ENCODE measurements around the gene SNED1.
"Not testable (repeated sequence)": the region's sequence is repeated elsewhere in the genome, so short reads cannot be mapped to it uniquely, and the experiment has no call there.

Gene SNED1

GRCh38 chr2:241087420-241088268 lies 89.2 kb downstream of the SNED1 start:
- DNase-seq = no peak
- H3K27ac ChIP-seq (ENCODE audit: insufficient read depth, low read length, poor library complexity, severe bottlenecking) = no peak overlapping the region
- H3K4me1 ChIP-seq (ENCODE audit: control insufficient read depth, insufficient read depth, low read length, poor library complexity, severe bottlenecking) = no peaks in the 10 kb centered on the region
- H3K4me3 ChIP-seq (ENCODE audit: insufficient read depth, low read depth, low read length, poor library complexity, severe bottlenecking) = no peak overlapping the region
- peaks cover 64% of the 10 kb centered on the region for H3K36me3 ChIP-seq (ENCODE audit: control insufficient read depth, insufficient read depth, low read length)
- no peaks in the 10 kb centered on the region for H3K9me3 ChIP-seq (ENCODE audit: control insufficient read depth, low read length)
- H3K27me3 ChIP-seq (replicated peaks; ENCODE audit: control insufficient read depth, insufficient read depth, low read length, poor library complexity, severe bottlenecking) = no peaks in the 10 kb centered on the region

GRCh38 chr2:241088376-241088775 lies 90.0 kb downstream of the SNED1 start:
- no peak overlapping the region for H3K27ac ChIP-seq (ENCODE audit: insufficient read depth, low read length, poor library complexity, severe bottlenecking)
- no peaks in the 10 kb centered on the region for H3K4me1 ChIP-seq (ENCODE audit: control insufficient read depth, insufficient read depth, low read length, poor library complexity, severe bottlenecking)
- H3K4me3 ChIP-seq (ENCODE audit: insufficient read depth, low read depth, low read length, poor library complexity, severe bottlenecking) = no peak overlapping the region
- no peaks in the 10 kb centered on the region for H3K27me3 ChIP-seq (replicated peaks; ENCODE audit: control insufficient read depth, insufficient read depth, low read length, poor library complexity, severe bottlenecking)
- DNase-seq = no peak
- H3K9me3 ChIP-seq (ENCODE audit: control insufficient read depth, low read length) = no peaks in the 10 kb centered on the region
- peaks cover 71% of the 10 kb centered on the region for H3K36me3 ChIP-seq (ENCODE audit: control insufficient read depth, insufficient read depth, low read length)

GRCh38 chr2:241088791-241089732 lies 90.6 kb downstream of the SNED1 start:
- H3K27me3 ChIP-seq (replicated peaks; ENCODE audit: control insufficient read depth, insufficient read depth, low read length, poor library complexity, severe bottlenecking) = no peaks in the 10 kb centered on the region
- no peaks in the 10 kb centered on the region for H3K4me1 ChIP-seq (ENCODE audit: control insufficient read depth, insufficient read depth, low read length, poor library complexity, severe bottlenecking)
- no peak overlapping the region for H3K27ac ChIP-seq (ENCODE audit: insufficient read depth, low read length, poor library complexity, severe bottlenecking)

GRCh38 chr2:241091201-241091600 lies 92.8 kb downstream of the SNED1 start:
- DNase-seq = no peak
- Histone ChIP-seq H3K36me3 (ENCODE audit: control insufficient read depth, insufficient read depth, low read length) (peaks cover 83% of the 10 kb centered on the region), H3K4me1 (ENCODE audit: control insufficient read depth, insufficient read depth, low read length, poor library complexity, severe bottlenecking) (peaks cover 11% of the 10 kb centered on the region), H3K27ac (ENCODE audit: insufficient read depth, low read length, poor library complexity, severe bottlenecking) (no peak overlapping the region), H3K4me3 (ENCODE audit: insufficient read depth, low read depth, low read length, poor library complexity, severe bottlenecking) (no peak overlapping the region), H3K9me3 (ENCODE audit: control insufficient read depth, low read length) (no peaks in the 10 kb centered on the region), H3K27me3 (replicated peaks; ENCODE audit: control insufficient read depth, insufficient read depth, low read length, poor library complexity, severe bottlenecking) (no peaks in the 10 kb centered on the region)

More at GRCh38 chr2:241088791-241089732, 90.6 kb downstream of the SNED1 start:
- H3K4me3 ChIP-seq (ENCODE audit: insufficient read depth, low read depth, low read length, poor library complexity, severe bottlenecking) = no peak overlapping the region
- DNase-seq = no peak
- no peaks in the 10 kb centered on the region for H3K9me3 ChIP-seq (ENCODE audit: control insufficient read depth, low read length)
- H3K36me3 ChIP-seq (ENCODE audit: control insufficient read depth, insufficient read depth, low read length) = peaks cover 74% of the 10 kb centered on the region

- H3K36me3 ChIP-seq (ENCODE audit: control insufficient read depth, insufficient read depth, low read length) = peaks cover 84% of the 10 kb centered on the region
- H3K4me1 ChIP-seq (ENCODE audit: control insufficient read depth, insufficient read depth, low read length, poor library complexity, severe bottlenecking) = peaks cover 15% of the 10 kb centered on the region
- H3K27me3 ChIP-seq (replicated peaks; ENCODE audit: control insufficient read depth, insufficient read depth, low read length, poor library complexity, severe bottlenecking) = no peaks in the 10 kb centered on the region
- H3K9me3 ChIP-seq (ENCODE audit: control insufficient read depth, low read length) = no peaks in the 10 kb centered on the region
- H3K27ac ChIP-seq (ENCODE audit: insufficient read depth, low read length, poor library complexity, severe bottlenecking) = no peak overlapping the region
- no peak overlapping the region for H3K4me3 ChIP-seq (ENCODE audit: insufficient read depth, low read depth, low read length, poor library complexity, severe bottlenecking)
- no peak for DNase-seq
Measured at GRCh38 chr2:241091734-241092445, 93.5 kb downstream of the SNED1 start.

- no peak overlapping the region for H3K4me3 ChIP-seq (ENCODE audit: insufficient read depth, low read depth, low read length, poor library complexity, severe bottlenecking)
- no peaks in the 10 kb centered on the region for H3K27me3 ChIP-seq (replicated peaks; ENCODE audit: control insufficient read depth, insufficient read depth, low read length, poor library complexity, severe bottlenecking)
- no peaks in the 10 kb centered on the region for H3K9me3 ChIP-seq (ENCODE audit: control insufficient read depth, low read length)
- peaks cover 17% of the 10 kb centered on the region for H3K4me1 ChIP-seq (ENCODE audit: control insufficient read depth, insufficient read depth, low read length, poor library complexity, severe bottlenecking)
- H3K27ac ChIP-seq (ENCODE audit: insufficient read depth, low read length, poor library complexity, severe bottlenecking) = no peak overlapping the region
- H3K36me3 ChIP-seq (ENCODE audit: control insufficient read depth, insufficient read depth, low read length) = peaks cover 84% of the 10 kb centered on the region
- no peak for DNase-seq
Measured at GRCh38 chr2:241092677-241093076, 94.3 kb downstream of the SNED1 start.

GRCh38 chr2:241093133-241093781 lies 94.8 kb downstream of the SNED1 start:
- H3K27ac ChIP-seq (ENCODE audit: insufficient read depth, low read length, poor library complexity, severe bottlenecking); DNase-seq: not testable (repeated sequence)
- H3K36me3 ChIP-seq (ENCODE audit: control insufficient read depth, insufficient read depth, low read length) = peaks cover 81% of the 10 kb centered on the region

GRCh38 chr2:241094172-241094571 lies 95.8 kb downstream of the SNED1 start:
- Histone ChIP-seq H3K4me1 (ENCODE audit: control insufficient read depth, insufficient read depth, low read length, poor library complexity, severe bottlenecking) (peaks cover 17% of the 10 kb centered on the region), H3K27ac (ENCODE audit: insufficient read depth, low read length, poor library complexity, severe bottlenecking) (no peak overlapping the region), H3K4me3 (ENCODE audit: insufficient read depth, low read depth, low read length, poor library complexity, severe bottlenecking) (no peak overlapping the region), H3K27me3 (replicated peaks; ENCODE audit: control insufficient read depth, insufficient read depth, low read length, poor library complexity, severe bottlenecking) (no peaks in the 10 kb centered on the region), H3K36me3 (ENCODE audit: control insufficient read depth, insufficient read depth, low read length) (peaks cover 79% of the 10 kb centered on the region), H3K9me3 (ENCODE audit: control insufficient read depth, low read length) (no peaks in the 10 kb centered on the region)
- DNase-seq = no peak

More at GRCh38 chr2:241093133-241093781, 94.8 kb downstream of the SNED1 start:
- peaks cover 17% of the 10 kb centered on the region for H3K4me1 ChIP-seq (ENCODE audit: control insufficient read depth, insufficient read depth, low read length, poor library complexity, severe bottlenecking)
- not testable (repeated sequence) for H3K9me3 ChIP-seq (ENCODE audit: control insufficient read depth, low read length); H3K4me3 ChIP-seq (ENCODE audit: insufficient read depth, low read depth, low read length, poor library complexity, severe bottlenecking); H3K27me3 ChIP-seq (replicated peaks; ENCODE audit: control insufficient read depth, insufficient read depth, low read length, poor library complexity, severe bottlenecking)

GRCh38 chr2:241094924-241095420 lies 96.6 kb downstream of the SNED1 start:
- H3K27ac ChIP-seq (ENCODE audit: insufficient read depth, low read length, poor library complexity, severe bottlenecking) = peak overlapping the region; percentile 56
- H3K27me3 ChIP-seq (replicated peaks; ENCODE audit: control insufficient read depth, insufficient read depth, low read length, poor library complexity, severe bottlenecking) = no peaks in the 10 kb centered on the region
- H3K36me3 ChIP-seq (ENCODE audit: control insufficient read depth, insufficient read depth, low read length) = peaks cover 79% of the 10 kb centered on the region
- H3K4me3 ChIP-seq (ENCODE audit: insufficient read depth, low read depth, low read length, poor library complexity, severe bottlenecking) = no peak overlapping the region
- no peaks in the 10 kb centered on the region for H3K9me3 ChIP-seq (ENCODE audit: control insufficient read depth, low read length)
- DNase-seq = no peak
- peaks cover 24% of the 10 kb centered on the region for H3K4me1 ChIP-seq (ENCODE audit: control insufficient read depth, insufficient read depth, low read length, poor library complexity, severe bottlenecking)

Data from effector memory CD4-positive, alpha-beta T cell (primary cell).